Neural crest cell (in vitro differentiated cells): Measurements from ENCODE around the gene SH2D4B. TPM values are rescaled to one million over a fixed set of nuclear protein-coding genes. Genes with fewer than 3 reads are reported as not detected.
A peak's percentile ranks its signal among the peaks of the same experiment; 100 is the strongest.

ENCODE experiments used
- DNase-seq: peaks from one replicate; pipeline ENCODE4 v3.0.0; 2021; ENCODE audit warnings: low read depth, mixed read lengths, low spot score
- H3K27ac Mint-ChIP-seq: one replicate; pipeline ENCODE4 v1.8.0; 2021; ENCODE audit warnings: mild to moderate bottlenecking, mixed read lengths; ENCODE audit not compliant: unreplicated experiment
- H3K27me3 Mint-ChIP-seq: 2 replicates; pipeline ENCODE4 v1.8.0; 2021; ENCODE audit warnings: low read depth, mild to moderate bottlenecking, mixed read lengths
- H3K36me3 Mint-ChIP-seq: 2 replicates; pipeline ENCODE4 v1.8.0; 2021; ENCODE audit warnings: low read depth, mild to moderate bottlenecking, mixed read lengths
- H3K4me1 Mint-ChIP-seq: 2 replicates; pipeline ENCODE4 v1.8.0; 2021; ENCODE audit warnings: mixed read lengths
- H3K4me3 Mint-ChIP-seq: one replicate; pipeline ENCODE4 v1.8.0; 2021; ENCODE audit warnings: mild to moderate bottlenecking, mixed read lengths
- H3K9me3 Mint-ChIP-seq: 2 replicates; pipeline ENCODE4 v1.8.0; 2021; ENCODE audit warnings: mixed read lengths
- total RNA-seq: library from RNA; stranded (reverse); gene quantifications from 2 replicates; pipeline ENCODE4 v1.2.1, GENCODE V29; 2021
- TF ChIP-seq, protein P1 (sequence below): fragments of 200-600 bp; sonication (generic); conservative IDR thresholded peaks from 2 replicates; pipeline ENCODE4 v1.5.0; 2021; ENCODE audit warnings: antibody characterized with exemption, mild to moderate bottlenecking

SH2D4B gene
- total RNA-seq, 1 donor from 2014 or later: 0.09 TPM

DNA sequence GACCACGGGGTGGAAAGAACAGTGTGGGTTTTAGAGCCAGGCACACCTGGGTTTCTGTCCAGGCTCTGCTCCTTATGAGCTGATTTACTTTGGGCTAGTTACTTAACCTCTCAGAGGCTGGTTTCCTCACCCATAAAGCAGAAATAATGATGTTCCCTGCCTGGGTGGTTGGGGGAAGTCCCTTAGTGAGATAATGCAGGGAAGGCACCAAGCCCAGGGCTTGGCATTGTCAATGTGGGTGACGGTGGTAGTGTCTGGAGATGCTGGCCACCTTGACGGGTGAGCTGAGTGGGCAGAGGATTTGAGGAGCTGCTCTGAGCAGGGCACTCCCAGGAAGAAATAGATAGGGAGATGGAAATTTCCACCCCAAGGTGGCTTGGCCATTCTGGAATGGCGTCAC lies 65.2 kb downstream of the SH2D4B start:
- Mint-ChIP-seq H3K4me1 (no peaks in the 10 kb centered on the region), H3K4me3 (no peak overlapping the region), H3K9me3 (no peaks in the 10 kb centered on the region), H3K27me3 (no peaks in the 10 kb centered on the region), H3K27ac (peak overlapping the region; percentile 71), H3K36me3 (no peaks in the 10 kb centered on the region)
- TF ChIP-seq, protein P1, sequence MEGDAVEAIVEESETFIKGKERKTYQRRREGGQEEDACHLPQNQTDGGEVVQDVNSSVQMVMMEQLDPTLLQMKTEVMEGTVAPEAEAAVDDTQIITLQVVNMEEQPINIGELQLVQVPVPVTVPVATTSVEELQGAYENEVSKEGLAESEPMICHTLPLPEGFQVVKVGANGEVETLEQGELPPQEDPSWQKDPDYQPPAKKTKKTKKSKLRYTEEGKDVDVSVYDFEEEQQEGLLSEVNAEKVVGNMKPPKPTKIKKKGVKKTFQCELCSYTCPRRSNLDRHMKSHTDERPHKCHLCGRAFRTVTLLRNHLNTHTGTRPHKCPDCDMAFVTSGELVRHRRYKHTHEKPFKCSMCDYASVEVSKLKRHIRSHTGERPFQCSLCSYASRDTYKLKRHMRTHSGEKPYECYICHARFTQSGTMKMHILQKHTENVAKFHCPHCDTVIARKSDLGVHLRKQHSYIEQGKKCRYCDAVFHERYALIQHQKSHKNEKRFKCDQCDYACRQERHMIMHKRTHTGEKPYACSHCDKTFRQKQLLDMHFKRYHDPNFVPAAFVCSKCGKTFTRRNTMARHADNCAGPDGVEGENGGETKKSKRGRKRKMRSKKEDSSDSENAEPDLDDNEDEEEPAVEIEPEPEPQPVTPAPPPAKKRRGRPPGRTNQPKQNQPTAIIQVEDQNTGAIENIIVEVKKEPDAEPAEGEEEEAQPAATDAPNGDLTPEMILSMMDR: no peak
- DNase-seq: no peak

- no peak for DNase-seq
- H3K9me3 Mint-ChIP-seq: no peaks in the 10 kb centered on the region
- no peaks in the 10 kb centered on the region for H3K27me3 Mint-ChIP-seq
Measured at GRCh38 chr10:80603516-80603915, 65.8 kb downstream of the SH2D4B start.

DNA sequence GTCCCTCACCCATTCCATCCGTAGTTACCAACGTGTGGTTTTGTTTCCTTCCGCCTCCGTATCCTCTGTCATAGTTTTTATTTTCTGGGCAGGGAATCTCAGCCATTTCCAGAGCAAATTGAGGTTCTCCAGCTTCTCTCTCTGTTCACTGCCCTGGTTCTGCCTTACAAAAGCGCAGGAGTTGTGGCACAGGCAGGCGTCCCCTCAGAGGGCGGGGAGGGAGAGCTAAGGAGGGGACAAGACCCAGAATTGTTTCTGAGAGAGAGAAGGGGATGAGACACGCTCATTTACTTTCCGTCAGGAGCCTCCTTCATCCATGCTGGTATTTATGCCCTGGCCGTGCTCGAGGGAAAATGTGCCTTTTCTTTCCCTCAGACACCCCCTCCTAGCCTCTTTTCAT lies 71.0 kb downstream of the SH2D4B start:
- Mint-ChIP-seq H3K36me3 (peaks cover 1% of the 10 kb centered on the region), H3K4me3 (no peak overlapping the region), H3K27me3 (no peaks in the 10 kb centered on the region), H3K9me3 (no peaks in the 10 kb centered on the region), H3K27ac (peak overlapping the region; percentile 20), H3K4me1 (peaks cover 4% of the 10 kb centered on the region)
- TF ChIP-seq, protein P1: no peak
- DNase-seq: no peak

More at GRCh38 chr10:80603516-80603915, 65.8 kb downstream of the SH2D4B start:
- H3K4me1 Mint-ChIP-seq: peaks cover 1% of the 10 kb centered on the region
- no peak overlapping the region for H3K4me3 Mint-ChIP-seq
- TF ChIP-seq, protein P1: no peak
- H3K27ac Mint-ChIP-seq: no peak overlapping the region
- H3K36me3 Mint-ChIP-seq: no peaks in the 10 kb centered on the region

DNA sequence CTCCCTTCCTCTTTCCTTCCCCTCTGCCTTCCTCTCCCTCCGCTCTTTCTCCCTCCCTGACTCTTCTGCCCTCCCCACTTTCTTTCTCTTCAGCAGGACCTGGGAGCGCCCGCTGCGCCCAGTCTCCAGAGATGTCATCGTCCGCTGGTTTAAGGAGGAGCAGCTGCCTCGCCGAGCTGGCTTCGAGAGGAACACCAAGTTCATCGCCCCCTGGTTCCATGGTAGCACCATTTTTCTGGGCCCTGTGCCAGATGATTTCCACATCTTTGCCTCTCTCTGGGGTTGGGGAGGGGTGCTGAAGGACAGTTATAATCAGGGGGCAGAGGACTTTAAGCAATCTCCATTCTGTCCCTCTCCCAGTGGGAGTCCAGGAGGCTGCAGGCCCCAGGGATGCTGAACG lies 71.6 kb downstream of the SH2D4B start:
- no peaks in the 10 kb centered on the region for H3K27me3 Mint-ChIP-seq
- no peak for DNase-seq
- H3K36me3 Mint-ChIP-seq: peaks cover 3% of the 10 kb centered on the region
- peaks cover 4% of the 10 kb centered on the region for H3K4me1 Mint-ChIP-seq
- H3K27ac Mint-ChIP-seq: no peak overlapping the region
- H3K9me3 Mint-ChIP-seq: no peaks in the 10 kb centered on the region
- H3K4me3 Mint-ChIP-seq: no peak overlapping the region
- TF ChIP-seq, protein P1: no peak

- H3K27ac Mint-ChIP-seq: no peak overlapping the region
Measured at GRCh38 chr10:80611481-80612185, 73.9 kb downstream of the SH2D4B start.

More at GRCh38 chr10:80611481-80612185, 73.9 kb downstream of the SH2D4B start:
- Mint-ChIP-seq H3K36me3 (peaks cover 3% of the 10 kb centered on the region), H3K9me3 (no peaks in the 10 kb centered on the region), H3K27me3 (peaks cover 2% of the 10 kb centered on the region), H3K4me3 (no peak overlapping the region), H3K4me1 (peaks cover 4% of the 10 kb centered on the region)
- TF ChIP-seq, protein P1: no peak
- DNase-seq: no peak
